Measurements from ENCODE around the gene PPP2R2C. TPM values are rescaled to one million over a fixed set of nuclear protein-coding genes. Genes with fewer than 3 reads are reported as not detected.

PPP2R2C gene
- total RNA-seq, 1 donor from 2014 or later: 0.20 TPM

GRCh38 chr4:6332042-6332668 lies 140.3 kb downstream of the PPP2R2C start:
- DNase-seq (ENCODE audit: low read depth): no peak

- no peak for DNase-seq (ENCODE audit: low read depth)
Measured at GRCh38 chr4:6331468-6331867, 140.9 kb downstream of the PPP2R2C start.

GRCh38 chr4:6331018-6331417 lies 141.4 kb downstream of the PPP2R2C start:
- DNase-seq (ENCODE audit: low read depth): no peak

GRCh38 chr4:6330384-6330767 lies 142.0 kb downstream of the PPP2R2C start:
- no peak for DNase-seq (ENCODE audit: low read depth)

- no peak for DNase-seq (ENCODE audit: low read depth)
Measured at GRCh38 chr4:6329478-6330383, 142.7 kb downstream of the PPP2R2C start.

- no peak for DNase-seq (ENCODE audit: low read depth)
Measured at GRCh38 chr4:6328526-6328925, 143.9 kb downstream of the PPP2R2C start.

- DNase-seq (ENCODE audit: low read depth): peak; percentile 25
Measured at GRCh38 chr4:6327220-6327917, 145.0 kb downstream of the PPP2R2C start.

- no peak for DNase-seq (ENCODE audit: low read depth)
Measured at GRCh38 chr4:6326312-6327060, 145.9 kb downstream of the PPP2R2C start.

GRCh38 chr4:6325788-6326290 lies 146.6 kb downstream of the PPP2R2C start:
- no peak for DNase-seq (ENCODE audit: low read depth)

GRCh38 chr4:6324999-6325787 lies 147.2 kb downstream of the PPP2R2C start:
- DNase-seq (ENCODE audit: low read depth): peak; percentile 45

GRCh38 chr4:6324461-6324998 lies 147.9 kb downstream of the PPP2R2C start:
- no peak for DNase-seq (ENCODE audit: low read depth)

- DNase-seq (ENCODE audit: low read depth): peak; percentile 60
Measured at GRCh38 chr4:6322761-6323566, 149.4 kb downstream of the PPP2R2C start.

GRCh38 chr4:6322067-6322760 lies 150.2 kb downstream of the PPP2R2C start:
- no peak for DNase-seq (ENCODE audit: low read depth)

GRCh38 chr4:6321361-6321760 lies 151.1 kb downstream of the PPP2R2C start:
- no peak for DNase-seq (ENCODE audit: low read depth)

GRCh38 chr4:6320663-6321062 lies 151.8 kb downstream of the PPP2R2C start:
- DNase-seq (ENCODE audit: low read depth): no peak

GRCh38 chr4:6319530-6320150 lies 152.8 kb downstream of the PPP2R2C start:
- DNase-seq (ENCODE audit: low read depth): no peak

GRCh38 chr4:6318206-6318605 lies 154.2 kb downstream of the PPP2R2C start:
- DNase-seq (ENCODE audit: low read depth): no peak

- no peak for DNase-seq (ENCODE audit: low read depth)
Measured at GRCh38 chr4:6316461-6317003, 155.9 kb downstream of the PPP2R2C start.
